ENCODE data around the gene NUDT9. TPM values are rescaled to one million over a fixed set of nuclear protein-coding genes. Genes with fewer than 3 reads are reported as not detected.

NUDT9 gene
- total RNA-seq, 1 donor from 2014 or later, result 23.0 TPM

- no peak for DNase-seq (ENCODE audit: low read depth)
- H3K4me3 ChIP-seq (ENCODE audit: low read depth, low read length), result no peak overlapping the region
- TF ChIP-seq, protein P1, sequence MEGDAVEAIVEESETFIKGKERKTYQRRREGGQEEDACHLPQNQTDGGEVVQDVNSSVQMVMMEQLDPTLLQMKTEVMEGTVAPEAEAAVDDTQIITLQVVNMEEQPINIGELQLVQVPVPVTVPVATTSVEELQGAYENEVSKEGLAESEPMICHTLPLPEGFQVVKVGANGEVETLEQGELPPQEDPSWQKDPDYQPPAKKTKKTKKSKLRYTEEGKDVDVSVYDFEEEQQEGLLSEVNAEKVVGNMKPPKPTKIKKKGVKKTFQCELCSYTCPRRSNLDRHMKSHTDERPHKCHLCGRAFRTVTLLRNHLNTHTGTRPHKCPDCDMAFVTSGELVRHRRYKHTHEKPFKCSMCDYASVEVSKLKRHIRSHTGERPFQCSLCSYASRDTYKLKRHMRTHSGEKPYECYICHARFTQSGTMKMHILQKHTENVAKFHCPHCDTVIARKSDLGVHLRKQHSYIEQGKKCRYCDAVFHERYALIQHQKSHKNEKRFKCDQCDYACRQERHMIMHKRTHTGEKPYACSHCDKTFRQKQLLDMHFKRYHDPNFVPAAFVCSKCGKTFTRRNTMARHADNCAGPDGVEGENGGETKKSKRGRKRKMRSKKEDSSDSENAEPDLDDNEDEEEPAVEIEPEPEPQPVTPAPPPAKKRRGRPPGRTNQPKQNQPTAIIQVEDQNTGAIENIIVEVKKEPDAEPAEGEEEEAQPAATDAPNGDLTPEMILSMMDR (conservative IDR thresholded peaks at IDR 0.05; ENCODE audit: low read depth, low read length), result no peak
Observed at GRCh38 chr4:87499403-87500091, 77.2 kb downstream of the NUDT9 start.

- TF ChIP-seq, protein P1 (conservative IDR thresholded peaks at IDR 0.05; ENCODE audit: low read depth, low read length), result no peak
- H3K4me3 ChIP-seq (ENCODE audit: low read depth, low read length), result no peak overlapping the region
- DNase-seq (ENCODE audit: low read depth), result no peak
Observed at GRCh38 chr4:87500092-87500462, 77.7 kb downstream of the NUDT9 start.

GRCh38 chr4:87502580-87503238, 80.3 kb downstream of the NUDT9 start:
- TF ChIP-seq, protein P1 (conservative IDR thresholded peaks at IDR 0.05; ENCODE audit: low read depth, low read length), result no peak
- no peak overlapping the region for H3K4me3 ChIP-seq (ENCODE audit: low read depth, low read length)
- peak; percentile 51 for DNase-seq (ENCODE audit: low read depth)

GRCh38 chr4:87505862-87506261, 83.5 kb downstream of the NUDT9 start:
- TF ChIP-seq, protein P1 (conservative IDR thresholded peaks at IDR 0.05; ENCODE audit: low read depth, low read length), result peak; percentile 48
- H3K4me3 ChIP-seq (ENCODE audit: low read depth, low read length), result no peak overlapping the region
- no peak for DNase-seq (ENCODE audit: low read depth)

DNA sequence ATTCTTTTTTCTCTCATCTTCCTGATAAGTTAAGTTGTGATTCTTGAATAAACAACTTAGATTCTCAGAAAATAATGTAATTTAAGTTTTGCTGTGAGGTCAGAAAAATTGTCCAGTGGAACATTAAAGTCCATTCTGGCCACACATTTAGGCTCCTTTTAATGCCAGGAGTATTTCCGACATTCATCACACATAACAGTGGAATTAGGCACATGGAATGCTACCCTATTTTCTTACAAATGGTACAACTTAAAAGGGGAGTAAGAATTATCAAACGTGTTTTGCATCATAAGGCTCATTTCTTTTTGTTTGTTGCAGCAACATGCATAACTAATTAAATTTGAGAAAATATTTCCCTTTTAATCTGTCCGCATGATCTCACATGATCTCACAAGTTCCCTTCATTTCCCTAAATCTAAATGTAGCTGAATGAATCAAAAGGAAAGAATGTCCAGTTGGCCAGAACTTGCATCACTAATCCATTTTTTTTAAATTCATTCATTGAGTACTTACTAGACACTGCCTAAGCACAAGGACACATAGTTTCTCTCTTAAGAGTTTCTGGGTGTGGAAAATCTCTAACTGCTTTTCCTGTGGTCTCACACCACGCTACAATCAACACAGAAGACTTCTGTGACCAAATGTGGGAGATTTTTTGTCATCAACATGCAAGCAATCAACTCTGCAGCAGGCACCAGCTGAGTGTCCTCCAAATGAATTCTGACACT, 84.8 kb downstream of the NUDT9 start:
- TF ChIP-seq, protein P1 (conservative IDR thresholded peaks at IDR 0.05; ENCODE audit: low read depth, low read length), result no peak
- DNase-seq (ENCODE audit: low read depth), result peak; percentile 29
- no peak overlapping the region for H3K4me3 ChIP-seq (ENCODE audit: low read depth, low read length)

Other genes with a start within 250 kb of the NUDT9 start
- 5.0 and 6.7 TPM in 2 replicates for gene KLHL8, start 202.0 kb upstream of the NUDT9 start, total RNA-seq
- not detected in 2 replicates for gene HSD17B13, start 99.7 kb upstream of the NUDT9 start, total RNA-seq
- 19.4 and 19.7 TPM in 2 replicates for gene HSD17B11, start 31.4 kb upstream of the NUDT9 start, total RNA-seq
- not detected in 2 replicates for gene SPARCL1, start 106.8 kb downstream of the NUDT9 start, total RNA-seq
- not detected in 2 replicates for gene DSPP, start 186.0 kb downstream of the NUDT9 start, total RNA-seq
- gene DMP1, start 227.7 kb downstream of the NUDT9 start, total RNA-seq, result not detected in 2 replicates

Data from epithelial cell of proximal tubule (primary cell).